ENCODE results near the gene AJAP1.

The AJAP1 gene

GRCh38 chr1:4662168-4662567, 7.8 kb downstream of the AJAP1 start:
- H3K27me3 ChIP-seq (ENCODE audit: insufficient read depth, poor library complexity, severe bottlenecking): peaks cover 11% of the 10 kb centered on the region

DNA sequence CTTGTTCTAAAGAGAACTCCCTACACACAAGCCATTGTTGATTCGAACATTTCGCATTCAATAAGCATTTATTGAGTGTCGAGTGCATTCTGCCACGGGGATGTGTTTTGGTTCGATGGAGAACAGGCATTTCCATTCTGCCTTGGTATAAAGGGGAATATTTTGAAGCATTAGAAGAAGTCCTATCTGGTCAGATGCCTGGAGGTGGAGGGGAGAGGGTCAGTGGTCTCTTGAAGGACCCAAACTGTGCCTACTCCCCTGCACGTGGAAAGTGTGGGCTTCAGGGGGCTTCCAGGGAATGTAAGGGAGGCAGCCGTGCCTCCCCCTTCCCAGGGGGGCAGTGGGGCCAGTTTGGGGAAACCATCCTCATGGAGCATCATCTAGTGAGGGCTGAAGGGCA, 8.3 kb downstream of the AJAP1 start:
- peaks cover 8% of the 10 kb centered on the region for H3K27me3 ChIP-seq (ENCODE audit: insufficient read depth, poor library complexity, severe bottlenecking)
- TF ChIP-seq REST (IDR thresholded peaks at IDR 0.05; ENCODE audit: insufficient replicate concordance, low read depth) (no peak), SPI1 (IDR thresholded peaks at IDR 0.05; ENCODE audit: borderline replicate concordance, low read depth) (no peak), CTCF (IDR thresholded peaks at IDR 0.05; ENCODE audit: insufficient read depth, low read length) (no peak), POLR2AphosphoS5 (IDR thresholded peaks at IDR 0.05; ENCODE audit: low read depth) (no peak), GABPA (IDR thresholded peaks at IDR 0.05; ENCODE audit: low read depth) (no peak)
- no peak overlapping the region for H3K4me3 ChIP-seq (replicated peaks; ENCODE audit: insufficient read depth, low read length)

More at GRCh38 chr1:4662168-4662567, 7.8 kb downstream of the AJAP1 start:
- TF ChIP-seq CTCF (IDR thresholded peaks at IDR 0.05; ENCODE audit: insufficient read depth, low read length): no peak
- TF ChIP-seq SPI1 (IDR thresholded peaks at IDR 0.05; ENCODE audit: borderline replicate concordance, low read depth): no peak
- TF ChIP-seq POLR2AphosphoS5 (IDR thresholded peaks at IDR 0.05; ENCODE audit: low read depth): no peak
- TF ChIP-seq REST (IDR thresholded peaks at IDR 0.05; ENCODE audit: insufficient replicate concordance, low read depth): no peak
- TF ChIP-seq GABPA (IDR thresholded peaks at IDR 0.05; ENCODE audit: low read depth): no peak
- DNase-seq (ENCODE audit: low read depth in 1 of 2, low spot score in 1 of 2): no peak
- Histone ChIP-seq H3K27ac (replicated peaks) (no peak overlapping the region), H3K4me3 (replicated peaks; ENCODE audit: insufficient read depth, low read length) (no peak overlapping the region)

DNA sequence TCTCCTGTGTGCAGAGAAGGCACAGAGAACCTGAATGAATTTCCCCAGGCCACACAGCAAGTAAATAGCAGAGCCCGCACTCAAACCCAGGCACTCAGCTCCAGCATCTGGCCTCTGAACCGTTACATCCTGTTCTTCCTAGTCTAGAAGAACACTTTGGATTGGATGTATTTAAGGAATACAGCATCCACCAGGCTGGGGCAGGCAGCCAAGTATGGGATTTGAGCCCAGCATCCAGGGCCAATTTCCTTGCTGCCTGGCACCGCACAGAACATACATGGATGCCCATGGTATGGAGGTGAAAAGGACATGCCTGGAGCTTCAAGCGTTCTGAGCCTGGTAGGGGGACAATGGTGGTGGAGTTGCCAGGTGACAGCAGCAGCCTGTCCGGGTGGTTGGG, 9.7 kb downstream of the AJAP1 start:
- no peak for TF ChIP-seq REST (IDR thresholded peaks at IDR 0.05; ENCODE audit: insufficient replicate concordance, low read depth)
- TF ChIP-seq GABPA (IDR thresholded peaks at IDR 0.05; ENCODE audit: low read depth): no peak
- TF ChIP-seq POLR2AphosphoS5 (IDR thresholded peaks at IDR 0.05; ENCODE audit: low read depth): no peak
- no peak for TF ChIP-seq CTCF (IDR thresholded peaks at IDR 0.05; ENCODE audit: insufficient read depth, low read length)
- TF ChIP-seq SPI1 (IDR thresholded peaks at IDR 0.05; ENCODE audit: borderline replicate concordance, low read depth): no peak
- H3K4me3 ChIP-seq (replicated peaks; ENCODE audit: insufficient read depth, low read length): no peak overlapping the region

More for the DNA sequence above, 8.3 kb downstream of the AJAP1 start:
- no peak overlapping the region for H3K27ac ChIP-seq (replicated peaks)
- DNase-seq (ENCODE audit: low read depth in 1 of 2, low spot score in 1 of 2): no peak

More for the DNA sequence above, 9.7 kb downstream of the AJAP1 start:
- no peak for DNase-seq (ENCODE audit: low read depth in 1 of 2, low spot score in 1 of 2)
- Histone ChIP-seq H3K27ac (replicated peaks) (no peak overlapping the region), H3K27me3 (ENCODE audit: insufficient read depth, poor library complexity, severe bottlenecking) (no peaks in the 10 kb centered on the region)
